ENCODE results near the gene RMC1. TPM values are rescaled to one million over a fixed set of nuclear protein-coding genes. Genes with fewer than 3 reads are reported as not detected.

Gene RMC1
- total and polyA plus RNA-seq, 2 of the 13 experiments (the other 11 are each of a cell fraction or from before 2014, with no cell fraction given) = 9.4 to 19.5 TPM

- DNase-seq (ENCODE audit: low spot score) = no peak
- FAIRE-seq = no peak
- H4K20me1 ChIP-seq (ENCODE audit: insufficient read depth, low read length) = no peaks in the 10 kb centered on the region
- in situ Hi-C loops (cut with HindIII; ENCODE audit: extremely low pct_ligation_motif_present, low pct_unique_long_range_greater_than_20kb) = no loop called here
- POLR2A ChIA-PET = interaction anchor here (0.9 to 1.0 kb wide), 2 partner anchors 10 to 38 kb away, joined by 3 to 4 read pairs; no protein-coding TSS in a partner anchor
- peaks cover 24% of the 10 kb centered on the region for H3K4me1 ChIP-seq (ENCODE audit: insufficient read depth, low read length)
- 87% methylated on average over 2 of the region's 2 CpGs for WGBS (ENCODE audit: low lambda C conversion rate)
- H2AFZ ChIP-seq (ENCODE audit: low read length) = no peak overlapping the region
- H3K36me3 ChIP-seq (replicated peaks in 1 of 2; ENCODE audit: control insufficient read depth in 1 of 2, insufficient read depth in 2 of 2, low read length in 2 of 2) = no peaks in the 10 kb centered on the region
- H3K4me3 ChIP-seq (replicated peaks in 1 of 3; ENCODE audit: insufficient read depth in 1 of 3, low read depth in 2 of 3, low read length in 3 of 3) = no peak overlapping the region
- intact Hi-C loops (cut with micrococcal nuclease; ENCODE audit: unreplicated experiment) = loop anchor here (5.0 kb wide), 1 partner anchor 314 kb away; no protein-coding TSS in a partner anchor
- H3K79me2 ChIP-seq (ENCODE audit: insufficient read depth, low read length) = no peaks in the 10 kb centered on the region
- H3K4me2 ChIP-seq (ENCODE audit: low read depth, low read length) = no peak overlapping the region
- no peaks in the 10 kb centered on the region for H3K9me3 ChIP-seq (ENCODE audit: low read length)
- TF ChIP-seq HIVEP1 (CRISPR knock-in tag; IDR thresholded peaks at IDR 0.05) = no peak
- TF ChIP-seq ZNF780A (CRISPR knock-in tag; IDR thresholded peaks at IDR 0.05) = no peak
- no peak for TF ChIP-seq ZNF543 (CRISPR knock-in tag; IDR thresholded peaks at IDR 0.05)
- no peak for TF ChIP-seq ZNF513 (CRISPR knock-in tag; conservative IDR thresholded peaks at IDR 0.05)
- no peak for TF ChIP-seq ZKSCAN1 (IDR thresholded peaks at IDR 0.05; ENCODE audit: low read length)
- TF ChIP-seq ZNF761 (CRISPR knock-in tag; conservative IDR thresholded peaks at IDR 0.05) = no peak
- no peak for TF ChIP-seq ZNF343 (CRISPR knock-in tag; IDR thresholded peaks at IDR 0.05)
- TF ChIP-seq CHD2 (IDR thresholded peaks at IDR 0.05; ENCODE audit: low read depth, low read length) = no peak
- no peak for TF ChIP-seq ATF7-NPFF (CRISPR knock-in tag; IDR thresholded peaks at IDR 0.05; ENCODE audit: low read depth)
- TF ChIP-seq ZFP36L2 (CRISPR knock-in tag; IDR thresholded peaks at IDR 0.05) = no peak
- no peak for TF ChIP-seq PHF8 (CRISPR knock-in tag; IDR thresholded peaks at IDR 0.05)
- TF ChIP-seq ZNF570 (CRISPR knock-in tag; IDR thresholded peaks at IDR 0.05; ENCODE audit: borderline replicate concordance) = no peak
- TF ChIP-seq ZNF792 (CRISPR knock-in tag; IDR thresholded peaks at IDR 0.05) = no peak
- no peak for TF ChIP-seq MAFF (IDR thresholded peaks at IDR 0.05; ENCODE audit: low read depth, low read length)
- no peak for TF ChIP-seq ZNF883 (CRISPR knock-in tag; IDR thresholded peaks at IDR 0.05; ENCODE audit: not compliant biosample characterization)
- H3K27ac ChIP-seq (ENCODE audit: extremely low read length, insufficient read depth, low read length) = no peak overlapping the region
- H3K9ac ChIP-seq (ENCODE audit: insufficient read depth, low read depth, low read length) = no peak overlapping the region
- H3K27me3 ChIP-seq (ENCODE audit: control insufficient read depth in 1 of 2, insufficient read depth in 2 of 2, low read length in 2 of 2) = no peaks in the 10 kb centered on the region
- no peak for ATAC-seq
- BruUV-seq (replicated peaks) = no TSS peak
- CTCF ChIA-PET (ENCODE audit: low intra/inter-chr PET ratio, low total read pairs) = interaction anchor here (0.7 kb wide), 1 partner anchor 314 kb away, joined by 6 read pairs; no protein-coding TSS in a partner anchor
Measured at GRCh38 chr18:23498117-23498516, 5.2 kb upstream of the RMC1 start.

All from HepG2 (cell line).